GM12801 (cell line): Measurements from ENCODE around the gene GDF10.

Experiments
- TF ChIP-seq, protein P1 (sequence below): IDR thresholded peaks from one replicate; pipeline ENCODE4 v1.5.1; 2011; ENCODE audit warnings: control low read depth; ENCODE audit not compliant: insufficient read length; ENCODE audit errors: extremely low read depth

Gene GDF10

GRCh38 chr10:47325303-47326291 is 25.6 kb downstream of the GDF10 start:
- TF ChIP-seq, protein P1, sequence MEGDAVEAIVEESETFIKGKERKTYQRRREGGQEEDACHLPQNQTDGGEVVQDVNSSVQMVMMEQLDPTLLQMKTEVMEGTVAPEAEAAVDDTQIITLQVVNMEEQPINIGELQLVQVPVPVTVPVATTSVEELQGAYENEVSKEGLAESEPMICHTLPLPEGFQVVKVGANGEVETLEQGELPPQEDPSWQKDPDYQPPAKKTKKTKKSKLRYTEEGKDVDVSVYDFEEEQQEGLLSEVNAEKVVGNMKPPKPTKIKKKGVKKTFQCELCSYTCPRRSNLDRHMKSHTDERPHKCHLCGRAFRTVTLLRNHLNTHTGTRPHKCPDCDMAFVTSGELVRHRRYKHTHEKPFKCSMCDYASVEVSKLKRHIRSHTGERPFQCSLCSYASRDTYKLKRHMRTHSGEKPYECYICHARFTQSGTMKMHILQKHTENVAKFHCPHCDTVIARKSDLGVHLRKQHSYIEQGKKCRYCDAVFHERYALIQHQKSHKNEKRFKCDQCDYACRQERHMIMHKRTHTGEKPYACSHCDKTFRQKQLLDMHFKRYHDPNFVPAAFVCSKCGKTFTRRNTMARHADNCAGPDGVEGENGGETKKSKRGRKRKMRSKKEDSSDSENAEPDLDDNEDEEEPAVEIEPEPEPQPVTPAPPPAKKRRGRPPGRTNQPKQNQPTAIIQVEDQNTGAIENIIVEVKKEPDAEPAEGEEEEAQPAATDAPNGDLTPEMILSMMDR, result no peak

GRCh38 chr10:47326306-47326926 is 26.4 kb downstream of the GDF10 start:
- TF ChIP-seq, protein P1, result no peak

GRCh38 chr10:47326927-47327330 is 26.9 kb downstream of the GDF10 start:
- TF ChIP-seq, protein P1, result no peak

- TF ChIP-seq, protein P1, result no peak
These were observed 29.9 kb downstream of the GDF10 start for GRCh38 chr10:47329855-47330254.

- TF ChIP-seq, protein P1, result no peak
These were observed 30.4 kb downstream of the GDF10 start for GRCh38 chr10:47330366-47330765.

DNA sequence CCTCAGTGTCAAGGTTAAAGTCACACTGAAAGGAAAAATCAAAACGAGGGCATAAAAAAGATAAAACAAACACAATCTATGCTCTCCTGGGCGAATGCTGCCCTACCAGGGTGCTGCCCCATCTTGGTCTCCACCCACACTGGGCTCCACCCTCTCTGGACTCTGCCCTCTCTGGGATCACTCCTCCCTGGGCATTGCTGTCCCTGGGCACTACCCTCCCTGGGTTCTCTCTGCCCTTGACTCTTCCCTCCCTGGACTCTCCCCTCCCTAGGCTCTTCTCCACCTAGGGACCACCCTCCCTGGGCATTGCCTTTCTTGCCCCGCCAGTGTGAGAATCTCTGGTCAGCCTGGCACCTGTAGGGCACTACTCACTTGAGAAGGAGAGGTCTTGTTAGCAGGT is 30.8 kb downstream of the GDF10 start:
- TF ChIP-seq, protein P1, result no peak

- TF ChIP-seq, protein P1, result no peak
These were observed 31.5 kb downstream of the GDF10 start for GRCh38 chr10:47331491-47331890.
